SK-N-SH (cell line): Measurements from ENCODE around the gene RSRC1. TPM values are rescaled to one million over a fixed set of nuclear protein-coding genes. Genes with fewer than 3 reads are reported as not detected.

Source experiments
- CTCF ChIA-PET: fragments of 300-600, 350-600 bp; formaldehyde crosslinking; extraction: SDS; loops from one replicate; lab custom pipeline; 2021; lab: Yijun Ruan, JAX
- POLR2A ChIA-PET: fragments of 350-600 bp; sonication (Branson Sonifier 250); formaldehyde crosslinking; extraction: SDS; loops from one replicate; lab custom pipeline; 2020; ENCODE audit warnings: antibody characterized with exemption, inconsistent platforms; lab: Yijun Ruan, JAX
- DNase-seq: peaks from one replicate; pipeline ENCODE4 v3.0.0; 2012
- H2AFZ ChIP-seq: fragments of 200-600 bp; sonication (generic); 2 replicates; pipeline ENCODE4 v1.8.1; 2016; ENCODE audit warnings: antibody characterized with exemption, mild to moderate bottlenecking, low read depth
- H3F3A ChIP-seq: fragments of 200-600 bp; sonication (generic); replicated peaks from 2 replicates; pipeline ENCODE3; 2016; ENCODE audit warnings: antibody characterized with exemption, mild to moderate bottlenecking; ENCODE audit not compliant: insufficient read depth
- H3K27ac ChIP-seq, 2 experiments: fragments of 200-500 bp in 1 of 2; fragments of 200-600 bp in 1 of 2; sonication (Bioruptor generic) in 1 of 2; sonication (generic), shearing (Covaris generic) in 1 of 2; 2 replicates each; pipeline versions ENCODE4 v1.5.1 to v1.6.1; 2014 to 2016; ENCODE audit warnings: low read depth in 2 of 2, inconsistent platforms in 1 of 2, low read length in 1 of 2, mild to moderate bottlenecking in 1 of 2, mixed read lengths in 1 of 2
- H3K27me3 ChIP-seq: fragments of 200-600 bp; sonication (generic), shearing (Covaris generic); 2 replicates; pipeline ENCODE4 v1.6.1; 2016; ENCODE audit warnings: mixed run types; ENCODE audit not compliant: insufficient read depth
- H3K36me3 ChIP-seq, 2 experiments: fragments of 200-500 bp in 1 of 2; fragments of 200-600 bp in 1 of 2; sonication (Bioruptor generic) in 1 of 2; sonication (generic) in 1 of 2; replicated peaks in 1 of 2; 2 replicates each; pipeline versions ENCODE3 to v1.5.1; 2014 to 2016; ENCODE audit warnings: low read length in 1 of 2, mild to moderate bottlenecking in 1 of 2; ENCODE audit not compliant: insufficient read depth in 2 of 2, control insufficient read depth in 1 of 2
- H3K4me1 ChIP-seq, 2 experiments: fragments of 200-500 bp in 1 of 2; fragments of 200-600 bp in 1 of 2; sonication (Bioruptor generic) in 1 of 2; sonication (generic), shearing (Covaris generic) in 1 of 2; 2 replicates each; pipeline versions ENCODE4 v1.5.1 to v1.6.1; 2014 to 2016; ENCODE audit warnings: low read depth in 1 of 2, low read length in 1 of 2, mixed run types in 1 of 2; ENCODE audit not compliant: insufficient read depth in 2 of 2, control insufficient read depth in 1 of 2
- H3K4me2 ChIP-seq: fragments of 200-600 bp; sonication (generic), shearing (Covaris generic); 2 replicates; pipeline ENCODE4 v1.6.1; 2017; ENCODE audit warnings: mixed run types
- H3K4me3 ChIP-seq, 2 experiments: fragments of 200-500 bp in 1 of 2; fragments of 200-600 bp in 1 of 2; sonication (Bioruptor generic) in 1 of 2; sonication (generic), shearing (Covaris generic) in 1 of 2; 2 replicates each; pipeline versions ENCODE4 v1.5.1 to v1.8.1; 2014 to 2016; ENCODE audit warnings: low read depth in 2 of 2, inconsistent platforms in 1 of 2, low read length in 1 of 2, mild to moderate bottlenecking in 1 of 2, mixed read lengths in 1 of 2, moderate library complexity in 1 of 2
- H3K79me2 ChIP-seq: fragments of 200-600 bp; sonication (generic); 2 replicates; pipeline ENCODE4 v1.8.1; 2017; ENCODE audit warnings: mild to moderate bottlenecking; ENCODE audit not compliant: insufficient read depth
- H3K9ac ChIP-seq: fragments of 200-600 bp; sonication (generic); 2 replicates; pipeline ENCODE4 v1.6.1; 2017; ENCODE audit warnings: mixed run types
- H3K9me2 ChIP-seq: fragments of 200-600 bp; sonication (generic); 2 replicates; pipeline ENCODE4 v1.6.1; 2017; ENCODE audit warnings: mixed run types
- H3K9me3 ChIP-seq: fragments of 200-600 bp; sonication (generic); 2 replicates; pipeline ENCODE4 v1.6.1; 2017; ENCODE audit warnings: mixed run types, mild to moderate bottlenecking, moderate library complexity
- H4K20me1 ChIP-seq: fragments of 200-600 bp; sonication (generic); 2 replicates; pipeline ENCODE4 v1.6.1; 2017; ENCODE audit warnings: mild to moderate bottlenecking, mixed run types; ENCODE audit not compliant: insufficient read depth
- CHD2 ChIP-seq: fragments of 150-350 bp; IDR thresholded peaks from 2 replicates; pipeline ENCODE4 v1.6.1; 2018; ENCODE audit warnings: low read length; ENCODE audit not compliant: partially characterized antibody
- CTCF ChIP-seq: fragments of 200-600 bp; sonication (generic); IDR thresholded peaks from 2 replicates; pipeline ENCODE4 v1.6.1; 2017; ENCODE audit warnings: antibody characterized with exemption, mild to moderate bottlenecking, moderate library complexity
- ELF1 ChIP-seq: IDR thresholded peaks from 2 replicates; pipeline ENCODE4 v1.4.0; 2012
- EP300 ChIP-seq, 2 experiments: IDR thresholded peaks; 2 replicates each; pipeline versions ENCODE4 v1.4.0 to v1.6.1; 2012; ENCODE audit warnings: borderline replicate concordance in 1 of 2, low read depth in 1 of 2, low read length in 1 of 2
- EZH2phosphoT487 ChIP-seq: fragments of 200-600 bp; sonication (generic); IDR thresholded peaks from 2 replicates; pipeline ENCODE4 v1.6.1; 2017; ENCODE audit warnings: low read depth, mixed run types, mild to moderate bottlenecking, antibody characterized with exemption, moderate library complexity, borderline replicate concordance
- FOSL2 ChIP-seq: IDR thresholded peaks from 2 replicates; pipeline ENCODE4 v1.4.0; 2012; ENCODE audit warnings: low read depth, mild to moderate bottlenecking, moderate library complexity, borderline replicate concordance
- FOXJ3 ChIP-seq: sonication (generic); formaldehyde crosslinking; IDR thresholded peaks from 2 replicates; pipeline ENCODE4 v1.5.1; 2020; ENCODE audit warnings: mild to moderate bottlenecking, missing genetic modification reagents
- GATA2 ChIP-seq: sonication (generic); formaldehyde crosslinking; IDR thresholded peaks from 2 replicates; pipeline ENCODE4 v1.5.0; 2020; ENCODE audit warnings: mild to moderate bottlenecking, missing genetic modification reagents
- IRF3 ChIP-seq: fragments of 150-350 bp; IDR thresholded peaks from 2 replicates; pipeline ENCODE4 v1.6.1; 2016; ENCODE audit warnings: mild to moderate bottlenecking, low read depth, low read length
- JUND ChIP-seq: IDR thresholded peaks from 2 replicates; pipeline ENCODE4 v1.4.0; 2012
- MAX ChIP-seq: IDR thresholded peaks from 2 replicates; pipeline ENCODE4 v1.4.0; 2012; ENCODE audit warnings: low read depth
- MXI1 ChIP-seq: IDR thresholded peaks from 2 replicates; pipeline ENCODE4 v1.6.1; 2012; ENCODE audit warnings: mild to moderate bottlenecking, low read depth, low read length, improper control_type of control experiment
- PBX3 ChIP-seq: IDR thresholded peaks from 2 replicates; pipeline ENCODE4; 2012
- POLR2AphosphoS5 ChIP-seq: IDR thresholded peaks from 2 replicates; pipeline ENCODE4 v1.6.1; 2012; ENCODE audit warnings: low read depth, low read length
- RAD21 ChIP-seq: IDR thresholded peaks from 2 replicates; pipeline ENCODE4 v1.6.1; 2012; ENCODE audit warnings: mild to moderate bottlenecking, low read length
- RCOR1 ChIP-seq: fragments of 150-350 bp; IDR thresholded peaks from 2 replicates; pipeline ENCODE4 v1.6.1; 2017; ENCODE audit warnings: antibody characterized with exemption, low read length
- SMC3 ChIP-seq: IDR thresholded peaks from 2 replicates; pipeline ENCODE4 v1.6.1; 2012; ENCODE audit warnings: low read depth, low read length, improper control_type of control experiment
- TCF12 ChIP-seq: IDR thresholded peaks from 2 replicates; pipeline ENCODE4 v1.4.0; 2012
- TEAD4 ChIP-seq: IDR thresholded peaks from 2 replicates; pipeline ENCODE4 v1.4.0; 2012; ENCODE audit warnings: mild to moderate bottlenecking, borderline replicate concordance; ENCODE audit not compliant: insufficient read depth
- USF2 ChIP-seq: fragments of 150-350 bp; IDR thresholded peaks from 2 replicates; pipeline ENCODE4 v1.6.1; 2017; ENCODE audit warnings: antibody characterized with exemption, low read length, low read depth, borderline replicate concordance
- YY1 ChIP-seq: IDR thresholded peaks from 2 replicates; pipeline ENCODE4 v1.4.0; 2012; ENCODE audit warnings: low read depth, mild to moderate bottlenecking
- WGBS: methylation state at CpG from one replicate; pipeline ENCODE4 v1.1.6; 2017; ENCODE audit warnings: low lambda C conversion rate; 5-methylcytosine and 5-hydroxymethylcytosine counted together
- polyA plus RNA-seq, 3 experiments: library from polyadenylated mRNA; depleted of rRNA; stranded (reverse); fragments of >200 nt; gene quantifications; 2 replicates each; pipeline ENCODE4 v1.2.3, GENCODE V29; 2012

Gene RSRC1
- polyA plus RNA-seq, 1 of the 3 experiments (the other 2 are of a cell fraction) = 4.5 TPM

- ChIA-PET POLR2A (no interaction called here), CTCF (no interaction called here)
- peaks cover 5% of the 10 kb centered on the region for H3F3A ChIP-seq
- WGBS = 71% methylated on average over 2 of the region's 2 CpGs
- TF ChIP-seq GATA2 (CRISPR knock-in tag) (no peak), PBX3 (no peak), CHD2 (no peak), CTCF (no peak), SMC3 (no peak), JUND (no peak), MXI1 (no peak), YY1 (no peak), RCOR1 (no peak), FOXJ3 (CRISPR knock-in tag) (no peak), FOSL2 (no peak), TEAD4 (no peak), ELF1 (no peak), EP300 (IDR thresholded peaks at IDR 0.05; ENCODE audit: borderline replicate concordance in 1 of 2, low read depth in 1 of 2, low read length in 1 of 2) (no peak)
- no peak overlapping the region for H3K9ac ChIP-seq
- H3K9me2 ChIP-seq = no peaks in the 10 kb centered on the region
- H3K4me2 ChIP-seq = no peak overlapping the region
- no peaks in the 10 kb centered on the region for H3K4me1 ChIP-seq
- peaks cover 17% of the 10 kb centered on the region for H3K9me3 ChIP-seq
- no peak overlapping the region for H3K4me3 ChIP-seq
- no peak overlapping the region for H2AFZ ChIP-seq
- no peak for DNase-seq
- H3K79me2 ChIP-seq = no peaks in the 10 kb centered on the region; the same call in 1 of the 2 replicates
- H3K27ac ChIP-seq = no peak overlapping the region
- H3K36me3 ChIP-seq = peaks cover 8 to 19% of the 10 kb centered on the region in 2 experiments
- H3K27me3 ChIP-seq = no peaks in the 10 kb centered on the region
- no peaks in the 10 kb centered on the region for H4K20me1 ChIP-seq
These were observed 95.4 kb downstream of the RSRC1 start for GRCh38 chr3:158205324-158205723.

- DNase-seq = no peak
- POLR2A ChIA-PET = no interaction called here
- H3K79me2 ChIP-seq = no peaks in the 10 kb centered on the region
- peaks cover 10% of the 10 kb centered on the region for H3K9me3 ChIP-seq
- peaks cover 3% of the 10 kb centered on the region for H3F3A ChIP-seq
- H3K4me2 ChIP-seq = no peak overlapping the region
- no peaks in the 10 kb centered on the region for H3K27me3 ChIP-seq
- no peaks in the 10 kb centered on the region for H3K9me2 ChIP-seq
- CTCF ChIA-PET = no interaction called here
- no peak overlapping the region for H3K9ac ChIP-seq
- peaks cover 8 to 14% of the 10 kb centered on the region in 2 experiments for H3K36me3 ChIP-seq
- no peak overlapping the region for H3K4me3 ChIP-seq
- no peaks in the 10 kb centered on the region for H3K4me1 ChIP-seq
- no peak overlapping the region for H2AFZ ChIP-seq
- no peaks in the 10 kb centered on the region for H4K20me1 ChIP-seq
- 93% methylated on average over 2 of the region's 2 CpGs for WGBS
- H3K27ac ChIP-seq = no peak overlapping the region
- TF ChIP-seq EZH2phosphoT487 (no peak), RAD21 (no peak), ELF1 (no peak), USF2 (no peak), POLR2AphosphoS5 (no peak), SMC3 (no peak), CTCF (no peak), TCF12 (no peak), IRF3 (no peak), MAX (no peak), PBX3 (no peak)
These were observed 96.1 kb downstream of the RSRC1 start for GRCh38 chr3:158205994-158206393.
